ENCODE measurements around the gene ADCY1. TPM values are rescaled to one million over a fixed set of nuclear protein-coding genes. Genes with fewer than 3 reads are reported as not detected.

ADCY1 gene
- total RNA-seq, 4 donors from 2014 or later: 0.49 to 1.2 (median 0.72) TPM

- Histone ChIP-seq H3K9me3 (no peaks in the 10 kb centered on the region), H3K4me1 (no peaks in the 10 kb centered on the region), H3K27me3 (no peaks in the 10 kb centered on the region), H3K36me3 (peaks cover 0 to 5% of the 10 kb centered on the region in 2 donors), H3K4me3 (no peak overlapping the region), H3K27ac (no peak overlapping the region)
- ATAC-seq: no peak
- TF ChIP-seq POLR2A (IDR thresholded peaks at IDR 0.05): no peak
- no peak for TF ChIP-seq CTCF (IDR thresholded peaks at IDR 0.05)
- no peak for TF ChIP-seq EP300 (IDR thresholded peaks at IDR 0.05)
- no peak for TF ChIP-seq POLR2AphosphoS5 (IDR thresholded peaks at IDR 0.05)
- no CpG with 5 or more reads among the region's 3 CpGs for WGBS, 2 donors (ENCODE audit: low coverage in 1 of 2)
These were observed 113.0 kb downstream of the ADCY1 start for GRCh38 chr7:45687185-45687560.

GRCh38 chr7:45687721-45688120 lies 113.6 kb downstream of the ADCY1 start:
- H3K9me3 ChIP-seq: no peaks in the 10 kb centered on the region
- no peak overlapping the region for H3K27ac ChIP-seq
- no peak overlapping the region for H3K4me3 ChIP-seq
- peak; percentile 16 for ATAC-seq
- H3K27me3 ChIP-seq: no peaks in the 10 kb centered on the region
- 90 to 100% methylated on average over 1 to 2 of the region's 3 CpGs for WGBS, 2 donors (ENCODE audit: low coverage in 1 of 2)
- no peaks in the 10 kb centered on the region for H3K4me1 ChIP-seq
- peaks cover 0 to 5% of the 10 kb centered on the region in 2 donors for H3K36me3 ChIP-seq
- TF ChIP-seq EP300 (IDR thresholded peaks at IDR 0.05): no peak
- TF ChIP-seq CTCF (IDR thresholded peaks at IDR 0.05): no peak

GRCh38 chr7:45688382-45688781 lies 114.2 kb downstream of the ADCY1 start:
- H3K27ac ChIP-seq: no peak overlapping the region
- TF ChIP-seq POLR2A (IDR thresholded peaks at IDR 0.05) (no peak), POLR2AphosphoS5 (IDR thresholded peaks at IDR 0.05) (no peak), EP300 (IDR thresholded peaks at IDR 0.05) (no peak), CTCF (IDR thresholded peaks at IDR 0.05) (no peak)
- no peak overlapping the region for H3K4me3 ChIP-seq
- no peaks in the 10 kb centered on the region for H3K9me3 ChIP-seq
- no peaks in the 10 kb centered on the region for H3K27me3 ChIP-seq
- H3K36me3 ChIP-seq: peaks cover 0 to 5% of the 10 kb centered on the region in 2 donors
- H3K4me1 ChIP-seq: no peaks in the 10 kb centered on the region
- no peak for ATAC-seq

GRCh38 chr7:45689011-45689796 lies 115.0 kb downstream of the ADCY1 start:
- 70 to 78% methylated on average over 2 to 6 of the region's 10 CpGs for WGBS, 2 donors (ENCODE audit: low coverage in 1 of 2)
- Histone ChIP-seq H3K36me3 (peaks cover 0 to 5% of the 10 kb centered on the region in 2 donors), H3K4me1 (no peaks in the 10 kb centered on the region), H3K4me3 (no peak overlapping the region), H3K9me3 (no peaks in the 10 kb centered on the region), H3K27ac (no peak overlapping the region), H3K27me3 (no peaks in the 10 kb centered on the region)
- ATAC-seq: no peak
- TF ChIP-seq POLR2AphosphoS5 (IDR thresholded peaks at IDR 0.05): no peak
- no peak for TF ChIP-seq CTCF (IDR thresholded peaks at IDR 0.05)
- TF ChIP-seq EP300 (IDR thresholded peaks at IDR 0.05): no peak
- TF ChIP-seq POLR2A (IDR thresholded peaks at IDR 0.05): no peak
